Measurements from ENCODE around the gene ZNF408. TPM values are rescaled to one million over a fixed set of nuclear protein-coding genes. Genes with fewer than 3 reads are reported as not detected.
A peak's percentile ranks its signal among the peaks of the same experiment; 100 is the strongest.

The ZNF408 gene
- total RNA-seq: 1 to 10 TPM; 9.2 to 9.7 TPM

GRCh38 chr11:46700241-46701077, at the start of gene ZNF408, which contains the start of gene ARHGAP1:
TSS of gene ZNF408 (plus strand) at chr11:46701031. CDS start at chr11:46701048, 17 bp downstream.
TSS of gene ARHGAP1 (minus strand) at chr11:46700619. CDS start at chr11:46696107, 4,512 bp downstream.
- DNase-seq (peak; percentile 100), ATAC-seq (peak; percentile 98)
- intact Hi-C loops (cut with micrococcal nuclease): no loop called here
- ChIA-PET CTCF (interaction anchor here (0.6 to 1.6 kb wide), 8 partner anchors 13 to 879 kb away, joined by 3 to 5 read pairs (median 3); no protein-coding TSS in a partner anchor), POLR2A (interaction anchor here (0.5 to 2.2 kb wide), 13 partner anchors 8 to 142 kb away, joined by 3 to 15 read pairs (median 3); partner anchors contain the start of gene ATG13)
- Mint-ChIP-seq H3K9me3 (no peaks in the 10 kb centered on the region), H3K4me3 (peak within 1 kb of the TSS; percentile 97), H3K27me3 (no peaks in the 10 kb centered on the region), H3K36me3 (ENCODE audit: low read depth) (peaks cover 32% of the 10 kb centered on the region), H3K4me1 (ENCODE audit: low read depth) (peaks cover 43% of the 10 kb centered on the region), H3K27ac (peak within 1 kb of the TSS; percentile 99)
- no peak for TF ChIP-seq CTCF (IDR thresholded peaks at IDR 0.05)

DNA sequence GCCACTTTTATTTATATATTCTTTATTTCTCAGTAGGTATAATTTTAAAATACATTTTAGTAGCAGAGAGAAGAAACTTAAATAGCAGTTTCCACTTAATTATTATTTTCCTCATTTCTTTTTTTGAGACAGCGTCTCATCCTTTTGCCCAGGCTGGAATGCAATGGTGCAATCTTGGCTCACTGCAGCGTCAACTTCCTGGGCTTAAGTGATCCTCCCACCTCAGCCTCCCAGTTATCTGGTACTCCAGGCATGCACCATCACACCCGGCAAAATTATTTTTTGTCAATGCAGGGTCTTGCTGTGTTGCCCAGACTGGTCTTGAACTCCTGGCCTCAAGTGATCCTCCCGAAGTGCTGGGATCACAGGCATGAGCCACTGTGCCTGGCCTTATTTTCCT, 45.2 kb upstream of the ZNF408 start:
- DNase-seq (no peak), ATAC-seq (no peak)
- no peaks in the 10 kb centered on the region for H3K4me1 Mint-ChIP-seq (ENCODE audit: low read depth)
- H3K9me3 Mint-ChIP-seq: no peaks in the 10 kb centered on the region
- intact Hi-C loops (cut with micrococcal nuclease): no loop called here
- ChIA-PET POLR2A (no interaction called here), CTCF (interaction anchor here (1.8 kb wide), 1 partner anchor 165 kb away, joined by 4 read pairs; no protein-coding TSS in a partner anchor)
- no peak overlapping the region for H3K4me3 Mint-ChIP-seq
- TF ChIP-seq CTCF (IDR thresholded peaks at IDR 0.05): no peak
- no peaks in the 10 kb centered on the region for H3K27me3 Mint-ChIP-seq
- peaks cover 16% of the 10 kb centered on the region for H3K36me3 Mint-ChIP-seq (ENCODE audit: low read depth)
- H3K27ac Mint-ChIP-seq: no peak overlapping the region

DNA sequence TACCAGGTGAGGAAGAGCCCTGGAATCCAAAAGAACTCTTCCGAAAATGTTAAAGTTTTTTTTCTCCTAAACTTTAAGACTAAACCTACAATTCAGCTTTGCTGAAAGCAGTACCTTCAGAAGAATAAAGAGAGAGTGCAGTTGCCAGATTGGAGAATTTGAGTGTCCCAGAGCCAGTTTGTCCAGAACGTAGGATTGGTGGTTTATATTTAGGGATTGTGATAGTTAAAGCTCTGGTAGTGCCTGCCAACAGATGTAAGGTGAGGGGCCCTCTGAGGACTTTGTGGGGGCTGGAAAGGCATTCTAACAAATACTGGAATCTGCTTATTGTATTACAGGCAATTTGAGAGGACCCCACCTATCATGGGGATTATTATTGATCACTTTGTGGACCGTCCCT, 43.6 kb upstream of the ZNF408 start:
- no peaks in the 10 kb centered on the region for H3K9me3 Mint-ChIP-seq
- no peak overlapping the region for H3K27ac Mint-ChIP-seq
- no peak for ATAC-seq

DNA sequence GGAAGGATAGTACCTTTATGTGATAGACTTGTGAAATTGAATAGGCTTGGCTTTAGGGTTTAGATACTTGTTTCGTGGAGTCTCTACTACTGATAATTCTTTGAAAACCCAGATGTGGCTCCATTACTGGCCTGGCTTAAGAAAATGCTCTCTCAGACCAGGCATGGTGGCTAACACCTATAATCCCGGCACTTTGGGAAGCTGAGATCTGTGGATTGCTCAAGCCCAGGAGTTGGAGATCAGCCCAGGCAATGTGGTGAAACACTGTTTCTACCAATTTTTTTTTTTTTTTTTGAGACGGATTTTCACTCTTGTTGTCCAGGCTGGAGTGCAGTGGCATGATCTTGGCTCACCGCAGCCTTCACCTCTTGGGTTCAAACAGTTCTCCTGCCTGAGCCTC, 42.6 kb upstream of the ZNF408 start:
- ChIA-PET CTCF (interaction anchor here (0.7 to 2.0 kb wide), 2 partner anchors 12 to 444 kb away, joined by 3 to 4 read pairs; no protein-coding TSS in a partner anchor), POLR2A (interaction anchor here (0.6 kb wide), 1 partner anchor 1331 kb away, joined by 4 read pairs; no protein-coding TSS in a partner anchor)
- intact Hi-C loops (cut with micrococcal nuclease): no loop called here
- ATAC-seq: no peak
- TF ChIP-seq CTCF (IDR thresholded peaks at IDR 0.05): no peak
- Mint-ChIP-seq H3K27me3 (no peaks in the 10 kb centered on the region), H3K27ac (no peak overlapping the region), H3K36me3 (ENCODE audit: low read depth) (peaks cover 17% of the 10 kb centered on the region), H3K4me1 (ENCODE audit: low read depth) (no peaks in the 10 kb centered on the region), H3K9me3 (no peaks in the 10 kb centered on the region), H3K4me3 (no peak overlapping the region)
- no peak for DNase-seq

More for the DNA sequence above, 43.6 kb upstream of the ZNF408 start:
- no peak for DNase-seq
- ChIA-PET CTCF (interaction anchor here (0.9 to 2.0 kb wide), 3 partner anchors 13 to 167 kb away, joined by 4 read pairs; partner anchors contain the start of gene ATG13), POLR2A (no interaction called here)
- H3K4me1 Mint-ChIP-seq (ENCODE audit: low read depth): no peaks in the 10 kb centered on the region
- no peak overlapping the region for H3K4me3 Mint-ChIP-seq
- TF ChIP-seq CTCF (IDR thresholded peaks at IDR 0.05): no peak
- peaks cover 17% of the 10 kb centered on the region for H3K36me3 Mint-ChIP-seq (ENCODE audit: low read depth)
- no peaks in the 10 kb centered on the region for H3K27me3 Mint-ChIP-seq
- intact Hi-C loops (cut with micrococcal nuclease): no loop called here

GRCh38 chr11:46659908-46660307, 40.9 kb upstream of the ZNF408 start:
- intact Hi-C loops (cut with micrococcal nuclease): no loop called here
- Mint-ChIP-seq H3K4me3 (no peak overlapping the region), H3K36me3 (ENCODE audit: low read depth) (peaks cover 21% of the 10 kb centered on the region), H3K27me3 (no peaks in the 10 kb centered on the region), H3K9me3 (no peaks in the 10 kb centered on the region), H3K27ac (no peak overlapping the region), H3K4me1 (ENCODE audit: low read depth) (no peaks in the 10 kb centered on the region)
- no peak for TF ChIP-seq CTCF (IDR thresholded peaks at IDR 0.05)
- ChIA-PET CTCF (interaction anchor here (0.5 to 1.4 kb wide), 6 partner anchors 8 to 420 kb away, joined by 3 to 5 read pairs (median 3); partner anchors contain the start of genes ATG13 and HARBI1), POLR2A (interaction anchor here (1.1 kb wide), 1 partner anchor 15 kb away, joined by 4 read pairs; no protein-coding TSS in a partner anchor)
- no peak for DNase-seq
- ATAC-seq: no peak

All from activated CD8-positive, alpha-beta T cell treated with anti-CD3 and anti-CD28 coated beads for 36 hours (primary cell).